H1 (cell line): ENCODE data around the gene CORO6. TPM values are rescaled to one million over a fixed set of nuclear protein-coding genes. Genes with fewer than 3 reads are reported as not detected.

ENCODE experiments used
- CTCF ChIA-PET: fragments of 300-600 bp; sonication (Branson Sonifier 250); formaldehyde crosslinking; loops from one replicate; lab custom pipeline; 2021; ENCODE audit not compliant: partially characterized antibody; lab: Charles Lee
- POLR2A ChIA-PET: fragments of 300-600 bp; sonication (Branson Sonifier 250); formaldehyde crosslinking; loops from one replicate; lab custom pipeline; 2021; ENCODE audit warnings: inconsistent platforms; ENCODE audit not compliant: partially characterized antibody; lab: Charles Lee
- DNase-seq, 2 experiments: peaks; one replicate each; pipeline versions ENCODE4 v3.0.0 to v3.0.0-alpha.2; 2010 to 2022; ENCODE audit warnings: low spot score in 2 of 2, low read depth in 1 of 2, mixed read lengths in 1 of 2
- FAIRE-seq: peaks from 2 replicates; lab custom pipeline; 2011; peaks lifted over from hg19 to GRCh38; lab: Jason Lieb, UNC
- H2AFZ ChIP-seq: 2 replicates; pipeline ENCODE4 v1.8.1; 2012; ENCODE audit warnings: low read length, inconsistent platforms
- H2AK5ac ChIP-seq: 2 replicates; pipeline ENCODE4 v1.6.1; 2013; ENCODE audit warnings: low read depth, low read length
- H2BK120ac ChIP-seq: replicated peaks from 2 replicates; pipeline ENCODE3; 2013; ENCODE audit warnings: low read depth, low read length, inconsistent platforms
- H2BK12ac ChIP-seq: 2 replicates; pipeline ENCODE4 v1.6.1; 2013; ENCODE audit warnings: low read depth, low read length
- H2BK15ac ChIP-seq: 2 replicates; pipeline ENCODE4 v1.6.1; 2013; ENCODE audit warnings: low read length
- H2BK20ac ChIP-seq: 2 replicates; pipeline ENCODE4 v1.6.1; 2013; ENCODE audit warnings: low read length
- H2BK5ac ChIP-seq: 2 replicates; pipeline ENCODE4 v1.6.1; 2013; ENCODE audit warnings: low read depth, low read length
- H3K14ac ChIP-seq: 2 replicates; pipeline ENCODE4 v1.6.1; 2013; ENCODE audit warnings: inconsistent platforms; ENCODE audit not compliant: insufficient read length
- H3K18ac ChIP-seq: 2 replicates; pipeline ENCODE4 v1.6.1; 2013; ENCODE audit warnings: low read length; ENCODE audit errors: extremely low read depth
- H3K23ac ChIP-seq: 2 replicates; pipeline ENCODE4 v1.6.1; 2013; ENCODE audit warnings: inconsistent platforms; ENCODE audit not compliant: insufficient read length
- H3K23me2 ChIP-seq: 2 replicates; pipeline ENCODE4 v1.6.1; 2013; ENCODE audit warnings: low read depth, low read length
- H3K27ac ChIP-seq: 2 replicates; pipeline ENCODE4 v1.6.1; 2011; ENCODE audit warnings: low read depth, low read length, inconsistent platforms
- H3K27me3 ChIP-seq, 4 experiments: replicated peaks in 1 of 4; 1 replicate in 1 of 4; 2 replicates in 3 of 4; pipeline versions ENCODE4 v1.6.1 to v1.8.1; 2011 to 2013; ENCODE audit warnings: low read length in 3 of 4, mild to moderate bottlenecking in 3 of 4, inconsistent platforms in 2 of 4, mixed read lengths in 2 of 4, moderate library complexity in 1 of 4; ENCODE audit not compliant: control insufficient read depth in 3 of 4, insufficient read depth in 3 of 4; ENCODE audit errors: extremely low read depth in 1 of 4
- H3K36me3 ChIP-seq, 4 experiments: 2 replicates each; pipeline versions ENCODE4 v1.6.1 to v1.8.1; 2011 to 2013; ENCODE audit warnings: mild to moderate bottlenecking in 4 of 4, low read length in 3 of 4, moderate library complexity in 2 of 4, control low read depth in 1 of 4, inconsistent platforms in 1 of 4; ENCODE audit not compliant: insufficient read depth in 4 of 4, control insufficient read depth in 2 of 4
- H3K4ac ChIP-seq: replicated peaks from 2 replicates; pipeline ENCODE3; 2013; ENCODE audit warnings: low read length, low read depth, mixed read lengths, inconsistent platforms; ENCODE audit not compliant: insufficient read length
- H3K4me1 ChIP-seq, 4 experiments: replicated peaks in 1 of 4; 1 replicate in 1 of 4; 2 replicates in 3 of 4; pipeline versions ENCODE4 v1.6.1 to v1.8.1; 2011 to 2013; ENCODE audit warnings: low read length in 3 of 4, inconsistent platforms in 2 of 4, mixed read lengths in 1 of 4; ENCODE audit not compliant: insufficient read depth in 4 of 4, control insufficient read depth in 3 of 4
- H3K4me2 ChIP-seq, 2 experiments: 2 replicates each; pipeline versions ENCODE4 v1.6.1 to v1.8.1; 2011 to 2013; ENCODE audit warnings: low read depth in 2 of 2, low read length in 2 of 2, control low read depth in 1 of 2, inconsistent platforms in 1 of 2, mild to moderate bottlenecking in 1 of 2; ENCODE audit not compliant: insufficient read depth in 1 of 2
- H3K4me3 ChIP-seq, 4 experiments: fragments of 200-600, 300-600 bp in 1 of 4; sonication (generic), shearing (Covaris generic), sonication (Bioruptor Twin) in 1 of 4; 2 replicates each; pipeline versions ENCODE4 v1.5.1 to v1.8.1; 2011 to 2016; ENCODE audit warnings: low read length in 4 of 4, low read depth in 3 of 4, control low read depth in 2 of 4, inconsistent platforms in 2 of 4, mild to moderate bottlenecking in 2 of 4, mixed read lengths in 1 of 4, moderate library complexity in 1 of 4; ENCODE audit not compliant: insufficient read depth in 2 of 4; ENCODE audit errors: extremely low read depth in 1 of 4
- H3K56ac ChIP-seq: replicated peaks from 2 replicates; pipeline ENCODE3; 2013; ENCODE audit warnings: low read depth, mild to moderate bottlenecking, mixed read lengths, low read length, inconsistent platforms; ENCODE audit not compliant: insufficient read length
- H3K79me1 ChIP-seq: 2 replicates; pipeline ENCODE4 v1.6.1; 2013; ENCODE audit warnings: low read depth, low read length, control low read depth
- H3K79me2 ChIP-seq, 2 experiments: 2 replicates each; pipeline versions ENCODE4 v1.6.1 to v1.8.1; 2012 to 2013; ENCODE audit warnings: low read length in 2 of 2, mild to moderate bottlenecking in 2 of 2, inconsistent platforms in 1 of 2; ENCODE audit not compliant: insufficient read depth in 2 of 2, control insufficient read depth in 1 of 2
- H3K9ac ChIP-seq, 4 experiments: replicated peaks in 1 of 4; 1 replicate in 1 of 4; 2 replicates in 3 of 4; pipeline versions ENCODE4 v1.6.1 to v1.8.1; 2011 to 2013; ENCODE audit warnings: low read depth in 3 of 4, low read length in 3 of 4, control low read depth in 2 of 4, mild to moderate bottlenecking in 2 of 4, moderate library complexity in 2 of 4, inconsistent platforms in 1 of 4; ENCODE audit errors: extremely low read depth in 1 of 4
- H3K9me3 ChIP-seq, 2 experiments: 2 replicates each; pipeline versions ENCODE4 v1.6.1 to v1.8.1; 2012 to 2013; ENCODE audit warnings: mild to moderate bottlenecking in 2 of 2, moderate library complexity in 2 of 2, control low read depth in 1 of 2, inconsistent platforms in 1 of 2, low read depth in 1 of 2, low read length in 1 of 2, mixed read lengths in 1 of 2; ENCODE audit not compliant: insufficient read depth in 2 of 2
- H4K20me1 ChIP-seq, 2 experiments: replicated peaks in 1 of 2; 2 replicates each; pipeline versions ENCODE3 to v1.8.1; 2011 to 2013; ENCODE audit warnings: inconsistent platforms in 2 of 2, low read length in 2 of 2, mild to moderate bottlenecking in 1 of 2; ENCODE audit not compliant: insufficient read depth in 2 of 2, control insufficient read depth in 1 of 2
- H4K5ac ChIP-seq: 2 replicates; pipeline ENCODE4 v1.6.1; 2013; ENCODE audit warnings: low read length, low read depth, mixed read lengths, inconsistent platforms; ENCODE audit not compliant: insufficient read length
- H4K8ac ChIP-seq: 2 replicates; pipeline ENCODE4 v1.8.0; 2013; ENCODE audit warnings: mild to moderate bottlenecking, moderate library complexity, low read length, inconsistent platforms; ENCODE audit not compliant: insufficient read depth; ENCODE audit errors: extremely low read depth
- H4K91ac ChIP-seq: replicated peaks from 2 replicates; pipeline ENCODE3; 2013; ENCODE audit warnings: low read length, mixed read lengths, inconsistent platforms; ENCODE audit not compliant: insufficient read length
- SP2 ChIP-seq: IDR thresholded peaks from 2 replicates; pipeline ENCODE4 v1.6.1; 2012; ENCODE audit warnings: mild to moderate bottlenecking, low read length, inconsistent platforms
- TBP ChIP-seq: IDR thresholded peaks from 2 replicates; pipeline ENCODE4 v1.6.1; 2011; ENCODE audit warnings: low read depth, low read length, improper control_type of control experiment
- WGBS, 2 experiments: shearing (Covaris generic) in 1 of 2; methylation state at CpG; one replicate each; pipeline versions ENCODE4 v1.1.6 to v1.1.7; 2013 to 2015; ENCODE audit warnings: low lambda C conversion rate in 2 of 2, mixed read lengths in 2 of 2, inconsistent platforms in 1 of 2, low coverage in 1 of 2, missing lambda C conversion rate in 1 of 2; ENCODE audit not compliant: insufficient replicate concordance in 2 of 2, insufficient coverage in 1 of 2, insufficient read length in 1 of 2; ENCODE audit errors: extremely low coverage in 1 of 2, missing lambda C conversion rate in 1 of 2; 5-methylcytosine and 5-hydroxymethylcytosine counted together
- polyA plus RNA-seq, 7 experiments: library from polyadenylated mRNA; depleted of rRNA in 3 of 7; stranded (reverse) in 5 of 7; unstranded in 2 of 7; fragments of >200 nt in 5 of 7; fragments of 200-250 nt in 2 of 7; gene quantifications; 1 replicate in 5 of 7; 2 replicates in 1 of 7; 4 replicates in 1 of 7; pipeline versions ENCODE4 v1.2.1 to v1.2.3, GENCODE V29; 2011 to 2013; ENCODE audit warnings: missing spikeins in 2 of 7, mixed read lengths in 2 of 7
- total RNA-seq: library from RNA; stranded (reverse); fragmentation: NEBNext Ultra II Directional; extraction: Animal tissue kit (Norgen Biotek cat#: 25700); gene quantifications from 2 replicates; pipeline ENCODE4 v1.2.1, GENCODE V29; 2021

The CORO6 gene
- total and polyA plus RNA-seq, 2 of the 8 experiments (the other 6 are each of a cell fraction or from before 2014, with no cell fraction given): 2.5 to 8.6 TPM

GRCh38 chr17:29653995-29654714, 31.4 kb upstream of the CORO6 start:
- 89% methylated on average over 1 of the region's 1 CpG; no CpG with 5 or more reads in 1 of the 2 experiments for WGBS, 2 experiments
- Histone ChIP-seq H3K4me2 (no peak overlapping the region), H4K20me1 (no peaks in the 10 kb centered on the region), H3K14ac (no peak overlapping the region), H4K8ac (no peak overlapping the region), H3K4me1 (no peaks in the 10 kb centered on the region), H3K27ac (no peak overlapping the region), H3K4ac (no peak overlapping the region), H3K79me2 (no peaks in the 10 kb centered on the region), H3K23ac (no peak overlapping the region), H3K56ac (no peak overlapping the region), H3K4me3 (no peak overlapping the region), H4K5ac (no peak overlapping the region), H3K36me3 (no peaks in the 10 kb centered on the region), H3K18ac (no peak overlapping the region), H2BK20ac (no peak overlapping the region), H3K9me3 (no peaks in the 10 kb centered on the region), H2BK5ac (no peak overlapping the region), H3K79me1 (no peaks in the 10 kb centered on the region), H3K27me3 (no peaks in the 10 kb centered on the region), H2BK15ac (no peak overlapping the region), H2BK120ac (no peak overlapping the region), H2BK12ac (no peak overlapping the region), H3K23me2 (no peaks in the 10 kb centered on the region), H4K91ac (no peak overlapping the region), H3K9ac (no peak overlapping the region), H2AK5ac (no peak overlapping the region), H2AFZ (no peak overlapping the region)
- DNase-seq (no peak), FAIRE-seq (no peak)
- TF ChIP-seq TBP (no peak), SP2 (no peak)
- ChIA-PET POLR2A (no interaction called here), CTCF (interaction anchor here (0.7 to 2.1 kb wide), 6 partner anchors 12 to 125 kb away, joined by 3 to 7 read pairs (median 4); no protein-coding TSS in a partner anchor)
